ENCODE measurements around the gene ZNF598.
"Not testable (repeated sequence)": the region's sequence is repeated elsewhere in the genome, so short reads cannot be mapped to it uniquely, and the experiment has no call there.

DNA sequence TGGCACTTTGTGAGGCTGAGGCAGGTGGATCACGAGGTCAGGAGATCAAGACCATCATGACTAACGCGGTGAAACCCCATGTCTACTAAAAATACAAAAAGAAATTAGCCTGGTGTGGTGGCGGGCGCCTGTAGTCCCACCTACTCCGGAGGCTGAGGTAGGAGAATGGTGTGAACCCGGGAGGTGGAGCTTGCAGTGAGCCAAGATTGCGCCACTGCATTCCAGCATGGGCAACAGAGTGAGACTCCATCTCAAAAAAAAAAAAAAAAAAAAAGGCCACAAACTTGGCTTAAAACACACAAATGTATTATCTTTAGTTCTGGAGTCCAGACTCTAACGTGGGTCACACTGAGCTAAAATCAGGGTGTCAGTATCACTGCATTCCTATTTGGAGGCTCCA is 2.1 kb upstream of the ZNF598 start:
- TF ChIP-seq ZNF629 (tag by site-specific recombination; IDR thresholded peaks at IDR 0.05); ZNF132 (tag by site-specific recombination; IDR thresholded peaks at IDR 0.05; ENCODE audit: borderline replicate concordance); ZNF311 (tag by site-specific recombination; IDR thresholded peaks at IDR 0.05; ENCODE audit: borderline replicate concordance); ZNF350 (tag by site-specific recombination; IDR thresholded peaks at IDR 0.05); ZNF623 (tag by site-specific recombination; IDR thresholded peaks at IDR 0.05); ZNF248 (tag by site-specific recombination; IDR thresholded peaks at IDR 0.05); TCF7L2 (IDR thresholded peaks at IDR 0.05; ENCODE audit: borderline replicate concordance, low read depth, low read length): not testable (repeated sequence)
- TF ChIP-seq, protein P1, sequence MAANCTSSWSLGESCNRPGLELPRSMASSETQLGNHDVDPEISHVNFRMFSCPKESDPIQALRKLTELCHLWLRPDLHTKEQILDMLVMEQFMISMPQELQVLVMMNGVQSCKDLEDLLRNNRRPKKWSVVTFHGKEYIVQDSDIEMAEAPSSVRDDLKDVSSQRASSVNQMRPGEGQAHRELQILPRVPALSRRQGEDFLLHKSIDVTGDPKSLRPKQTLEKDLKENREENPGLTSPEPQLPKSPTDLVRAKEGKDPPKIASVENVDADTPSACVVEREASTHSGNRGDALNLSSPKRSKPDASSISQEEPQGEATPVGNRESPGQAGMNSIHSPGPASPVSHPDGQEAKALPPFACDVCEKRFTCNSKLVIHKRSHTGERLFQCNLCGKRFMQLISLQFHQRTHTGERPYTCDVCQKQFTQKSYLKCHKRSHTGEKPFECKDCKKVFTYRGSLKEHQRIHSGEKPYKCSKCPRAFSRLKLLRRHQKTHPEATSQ (tag by site-specific recombination; IDR thresholded peaks at IDR 0.05) = not testable (repeated sequence)
- TF ChIP-seq, protein P2, sequence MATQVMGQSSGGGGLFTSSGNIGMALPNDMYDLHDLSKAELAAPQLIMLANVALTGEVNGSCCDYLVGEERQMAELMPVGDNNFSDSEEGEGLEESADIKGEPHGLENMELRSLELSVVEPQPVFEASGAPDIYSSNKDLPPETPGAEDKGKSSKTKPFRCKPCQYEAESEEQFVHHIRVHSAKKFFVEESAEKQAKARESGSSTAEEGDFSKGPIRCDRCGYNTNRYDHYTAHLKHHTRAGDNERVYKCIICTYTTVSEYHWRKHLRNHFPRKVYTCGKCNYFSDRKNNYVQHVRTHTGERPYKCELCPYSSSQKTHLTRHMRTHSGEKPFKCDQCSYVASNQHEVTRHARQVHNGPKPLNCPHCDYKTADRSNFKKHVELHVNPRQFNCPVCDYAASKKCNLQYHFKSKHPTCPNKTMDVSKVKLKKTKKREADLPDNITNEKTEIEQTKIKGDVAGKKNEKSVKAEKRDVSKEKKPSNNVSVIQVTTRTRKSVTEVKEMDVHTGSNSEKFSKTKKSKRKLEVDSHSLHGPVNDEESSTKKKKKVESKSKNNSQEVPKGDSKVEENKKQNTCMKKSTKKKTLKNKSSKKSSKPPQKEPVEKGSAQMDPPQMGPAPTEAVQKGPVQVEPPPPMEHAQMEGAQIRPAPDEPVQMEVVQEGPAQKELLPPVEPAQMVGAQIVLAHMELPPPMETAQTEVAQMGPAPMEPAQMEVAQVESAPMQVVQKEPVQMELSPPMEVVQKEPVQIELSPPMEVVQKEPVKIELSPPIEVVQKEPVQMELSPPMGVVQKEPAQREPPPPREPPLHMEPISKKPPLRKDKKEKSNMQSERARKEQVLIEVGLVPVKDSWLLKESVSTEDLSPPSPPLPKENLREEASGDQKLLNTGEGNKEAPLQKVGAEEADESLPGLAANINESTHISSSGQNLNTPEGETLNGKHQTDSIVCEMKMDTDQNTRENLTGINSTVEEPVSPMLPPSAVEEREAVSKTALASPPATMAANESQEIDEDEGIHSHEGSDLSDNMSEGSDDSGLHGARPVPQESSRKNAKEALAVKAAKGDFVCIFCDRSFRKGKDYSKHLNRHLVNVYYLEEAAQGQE (tag by site-specific recombination; IDR thresholded peaks at IDR 0.05) = not testable (repeated sequence)
- TF ChIP-seq, protein P3, sequence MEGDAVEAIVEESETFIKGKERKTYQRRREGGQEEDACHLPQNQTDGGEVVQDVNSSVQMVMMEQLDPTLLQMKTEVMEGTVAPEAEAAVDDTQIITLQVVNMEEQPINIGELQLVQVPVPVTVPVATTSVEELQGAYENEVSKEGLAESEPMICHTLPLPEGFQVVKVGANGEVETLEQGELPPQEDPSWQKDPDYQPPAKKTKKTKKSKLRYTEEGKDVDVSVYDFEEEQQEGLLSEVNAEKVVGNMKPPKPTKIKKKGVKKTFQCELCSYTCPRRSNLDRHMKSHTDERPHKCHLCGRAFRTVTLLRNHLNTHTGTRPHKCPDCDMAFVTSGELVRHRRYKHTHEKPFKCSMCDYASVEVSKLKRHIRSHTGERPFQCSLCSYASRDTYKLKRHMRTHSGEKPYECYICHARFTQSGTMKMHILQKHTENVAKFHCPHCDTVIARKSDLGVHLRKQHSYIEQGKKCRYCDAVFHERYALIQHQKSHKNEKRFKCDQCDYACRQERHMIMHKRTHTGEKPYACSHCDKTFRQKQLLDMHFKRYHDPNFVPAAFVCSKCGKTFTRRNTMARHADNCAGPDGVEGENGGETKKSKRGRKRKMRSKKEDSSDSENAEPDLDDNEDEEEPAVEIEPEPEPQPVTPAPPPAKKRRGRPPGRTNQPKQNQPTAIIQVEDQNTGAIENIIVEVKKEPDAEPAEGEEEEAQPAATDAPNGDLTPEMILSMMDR (tag by site-specific recombination; IDR thresholded peaks at IDR 0.05) = not testable (repeated sequence)
- TF ChIP-seq, protein P4, sequence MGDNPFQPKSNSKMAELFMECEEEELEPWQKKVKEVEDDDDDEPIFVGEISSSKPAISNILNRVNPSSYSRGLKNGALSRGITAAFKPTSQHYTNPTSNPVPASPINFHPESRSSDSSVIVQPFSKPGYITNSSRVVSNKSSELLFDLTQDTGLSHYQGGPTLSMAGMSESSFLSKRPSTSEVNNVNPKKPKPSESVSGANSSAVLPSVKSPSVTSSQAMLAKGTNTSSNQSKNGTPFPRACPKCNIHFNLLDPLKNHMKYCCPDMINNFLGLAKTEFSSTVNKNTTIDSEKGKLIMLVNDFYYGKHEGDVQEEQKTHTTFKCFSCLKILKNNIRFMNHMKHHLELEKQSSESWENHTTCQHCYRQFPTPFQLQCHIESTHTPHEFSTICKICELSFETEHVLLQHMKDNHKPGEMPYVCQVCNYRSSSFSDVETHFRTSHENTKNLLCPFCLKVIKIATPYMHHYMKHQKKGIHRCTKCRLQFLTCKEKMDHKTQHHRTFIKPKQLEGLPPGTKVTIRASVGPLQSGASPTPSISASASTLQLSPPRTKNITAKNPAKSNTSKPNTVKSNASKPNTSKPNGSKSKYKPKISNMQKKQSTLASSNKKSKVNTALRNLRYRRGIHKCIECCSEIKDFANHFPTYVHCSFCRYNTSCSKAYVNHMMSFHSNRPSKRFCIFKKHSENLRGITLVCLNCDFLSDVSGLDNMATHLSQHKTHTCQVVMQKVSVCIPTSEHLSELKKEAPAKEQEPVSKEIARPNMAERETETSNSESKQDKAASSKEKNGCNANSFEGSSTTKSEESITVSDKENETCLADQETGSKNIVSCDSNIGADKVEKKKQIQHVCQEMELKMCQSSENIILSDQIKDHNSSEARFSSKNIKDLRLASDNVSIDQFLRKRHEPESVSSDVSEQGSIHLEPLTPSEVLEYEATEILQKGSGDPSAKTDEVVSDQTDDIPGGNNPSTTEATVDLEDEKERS (tag by site-specific recombination; IDR thresholded peaks at IDR 0.05) = not testable (repeated sequence)
- TF ChIP-seq, protein P5, sequence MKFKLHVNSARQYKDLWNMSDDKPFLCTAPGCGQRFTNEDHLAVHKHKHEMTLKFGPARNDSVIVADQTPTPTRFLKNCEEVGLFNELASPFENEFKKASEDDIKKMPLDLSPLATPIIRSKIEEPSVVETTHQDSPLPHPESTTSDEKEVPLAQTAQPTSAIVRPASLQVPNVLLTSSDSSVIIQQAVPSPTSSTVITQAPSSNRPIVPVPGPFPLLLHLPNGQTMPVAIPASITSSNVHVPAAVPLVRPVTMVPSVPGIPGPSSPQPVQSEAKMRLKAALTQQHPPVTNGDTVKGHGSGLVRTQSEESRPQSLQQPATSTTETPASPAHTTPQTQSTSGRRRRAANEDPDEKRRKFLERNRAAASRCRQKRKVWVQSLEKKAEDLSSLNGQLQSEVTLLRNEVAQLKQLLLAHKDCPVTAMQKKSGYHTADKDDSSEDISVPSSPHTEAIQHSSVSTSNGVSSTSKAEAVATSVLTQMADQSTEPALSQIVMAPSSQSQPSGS (tag by site-specific recombination; IDR thresholded peaks at IDR 0.05; ENCODE audit: low read depth) = not testable (repeated sequence)
